Regular cardiac myocyte (primary cell): Measurements from ENCODE around the gene HPD. TPM values are rescaled to one million over a fixed set of nuclear protein-coding genes. Genes with fewer than 3 reads are reported as not detected.

Source experiments
- total RNA-seq: library from RNA; depleted of rRNA; stranded (reverse); fragments of >200 nt; gene quantifications from 2 replicates; pipeline ENCODE4 v1.2.3, GENCODE V29; 2014

Gene HPD
- total RNA-seq: 0.28 TPM in 1 of 2 replicates, not detected in the other

GRCh38 chr12:121858662-121859572 is at the start of gene HPD:
HPD (minus strand) TSS chr12:121858859; CDS start chr12:121858823, 36 bp downstream.

GRCh38 chr12:121888478-121889273 is 30.0 kb upstream of the HPD start, which contains the start of gene PSMD9:
PSMD9 (plus strand) TSS chr12:121888790; CDS start chr12:121888857, 67 bp downstream.

GRCh38 chr12:121803861-121804416 is 54.7 kb downstream of the HPD start, which contains the start of gene SETD1B:
SETD1B (plus strand) TSS chr12:121804009; CDS start chr12:121804738, 729 bp downstream.

GRCh38 chr12:121793440-121793837 is 65.2 kb downstream of the HPD start, which contains the start of gene RHOF:
RHOF (minus strand) TSS chr12:121793688; CDS start chr12:121793633, 55 bp downstream.

Other genes starting within 250 kb of the HPD start
- 4.8 and 9.0 TPM in 2 replicates for gene ORAI1, start 232.3 kb downstream of the HPD start, total RNA-seq
- 0.56 and 0.58 TPM in 2 replicates for gene MORN3, start 189.2 kb downstream of the HPD start, total RNA-seq
- 10.7 and 12.8 TPM in 2 replicates for gene TMEM120B, start 146.1 kb downstream of the HPD start, total RNA-seq
- gene RHOF, start 65.2 kb downstream of the HPD start, total RNA-seq: 3.1 and 3.6 TPM in 2 replicates
- gene SETD1B, start 54.9 kb downstream of the HPD start, total RNA-seq: 1.1 and 1.7 TPM in 2 replicates
- gene PSMD9, start 29.9 kb upstream of the HPD start, total RNA-seq: 33.8 and 84.5 TPM in 2 replicates
- 3.8 and 4.2 TPM in 2 replicates for gene CFAP251, start 59.7 kb upstream of the HPD start, total RNA-seq
- gene BCL7A, start 163.0 kb upstream of the HPD start, total RNA-seq: 6.3 and 7.0 TPM in 2 replicates
- 11.9 and 16.3 TPM in 2 replicates for gene MLXIP, start 219.9 kb upstream of the HPD start, total RNA-seq